Measurements from ENCODE around the gene SKAP1. TPM values are rescaled to one million over a fixed set of nuclear protein-coding genes. Genes with fewer than 3 reads are reported as not detected.

The SKAP1 gene
- total RNA-seq, 3 donors from 2014 or later, result 2.2 to 3.2 (median 2.4) TPM

- Histone ChIP-seq H3K36me3 (ENCODE audit: low read depth) (no peaks in the 10 kb centered on the region), H3K4me3 (no peak overlapping the region), H3K4me1 (ENCODE audit: low read depth) (peaks cover 9% of the 10 kb centered on the region), H3K9me3 (no peaks in the 10 kb centered on the region)
- ATAC-seq, result no peak
- no peak for DNase-seq
- TF ChIP-seq CTCF (IDR thresholded peaks at IDR 0.05), result no peak
- intact Hi-C loops (cut with DNase I, micrococcal nuclease), result no loop called here
Observed at GRCh38 chr17:48150597-48151001, 279.4 kb downstream of the SKAP1 start.

- intact Hi-C loops (cut with DNase I, micrococcal nuclease), result no loop called here
Observed at GRCh38 chr17:48149787-48150463, 280.1 kb downstream of the SKAP1 start.

GRCh38 chr17:48148854-48149786 lies 280.9 kb downstream of the SKAP1 start:
- intact Hi-C loops (cut with DNase I, micrococcal nuclease), result no loop called here
- Histone ChIP-seq H3K4me3 (no peak overlapping the region), H3K9me3 (no peaks in the 10 kb centered on the region), H3K36me3 (ENCODE audit: low read depth) (no peaks in the 10 kb centered on the region), H3K4me1 (ENCODE audit: low read depth) (peaks cover 7% of the 10 kb centered on the region)
- TF ChIP-seq CTCF (IDR thresholded peaks at IDR 0.05), result no peak
- ATAC-seq, result no peak
- no peak for DNase-seq

More at GRCh38 chr17:48149787-48150463, 280.1 kb downstream of the SKAP1 start:
- TF ChIP-seq CTCF (IDR thresholded peaks at IDR 0.05), result no peak
- Histone ChIP-seq H3K9me3 (no peaks in the 10 kb centered on the region), H3K4me3 (no peak overlapping the region), H3K4me1 (ENCODE audit: low read depth) (peaks cover 9% of the 10 kb centered on the region), H3K36me3 (ENCODE audit: low read depth) (no peaks in the 10 kb centered on the region)
- DNase-seq (no peak), ATAC-seq (no peak)

- H3K9me3 ChIP-seq, result no peaks in the 10 kb centered on the region
- H3K36me3 ChIP-seq (ENCODE audit: low read depth), result no peaks in the 10 kb centered on the region
- no peak for TF ChIP-seq CTCF (IDR thresholded peaks at IDR 0.05)
- no peaks in the 10 kb centered on the region for H3K4me1 ChIP-seq (ENCODE audit: low read depth)
- ATAC-seq, result no peak
- DNase-seq, result no peak
- H3K4me3 ChIP-seq, result no peak overlapping the region
- intact Hi-C loops (cut with DNase I, micrococcal nuclease), result no loop called here
Observed at GRCh38 chr17:48148029-48148770, 281.8 kb downstream of the SKAP1 start.

GRCh38 chr17:48144976-48145798 lies 284.8 kb downstream of the SKAP1 start:
- intact Hi-C loops (cut with DNase I, micrococcal nuclease), result no loop called here
- TF ChIP-seq CTCF (IDR thresholded peaks at IDR 0.05), result no peak
- DNase-seq (no peak), ATAC-seq (no peak)
- Histone ChIP-seq H3K9me3 (no peaks in the 10 kb centered on the region), H3K4me3 (no peak overlapping the region), H3K4me1 (ENCODE audit: low read depth) (no peaks in the 10 kb centered on the region), H3K36me3 (ENCODE audit: low read depth) (no peaks in the 10 kb centered on the region)

All from mucosa of descending colon (tissue), 3 donors.